IMR-90 (cell line): ENCODE data around the gene UPP2.

Experiments used
- CHD1 ChIP-seq: IDR thresholded peaks from 2 replicates; pipeline ENCODE4 v1.6.1; 2012; ENCODE audit warnings: low read depth, low read length, improper control_type of control experiment
- MXI1 ChIP-seq: IDR thresholded peaks from 2 replicates; pipeline ENCODE4 v1.6.1; 2012; ENCODE audit warnings: low read depth, mild to moderate bottlenecking, low read length, moderate library complexity, borderline replicate concordance
- POLR2A ChIP-seq: IDR thresholded peaks from 2 replicates; pipeline ENCODE4 v1.6.1; 2012; ENCODE audit warnings: mild to moderate bottlenecking, low read depth, low read length
- RAD21 ChIP-seq: IDR thresholded peaks from 2 replicates; pipeline ENCODE4 v1.6.1; 2012; ENCODE audit warnings: low read length, improper control_type of control experiment
- RCOR1 ChIP-seq: IDR thresholded peaks from 2 replicates; pipeline ENCODE4 v1.6.1; 2012; ENCODE audit warnings: mild to moderate bottlenecking, low read length, improper control_type of control experiment; ENCODE audit not compliant: insufficient replicate concordance
- RFX5 ChIP-seq: IDR thresholded peaks from 2 replicates; pipeline ENCODE4 v1.8.0; 2012; ENCODE audit warnings: low read depth, mild to moderate bottlenecking, low read length, moderate library complexity
- SMC3 ChIP-seq: fragments of 150-350 bp; IDR thresholded peaks from 2 replicates; pipeline ENCODE4 v1.6.1; 2016; ENCODE audit warnings: low read depth, mild to moderate bottlenecking, antibody characterized with exemption, low read length, moderate library complexity
- TF ChIP-seq, protein P1 (sequence below): conservative IDR thresholded peaks from 2 replicates; pipeline ENCODE4 v1.5.1; 2012; ENCODE audit warnings: mild to moderate bottlenecking, low read depth, low read length, improper control_type of control experiment
- TF ChIP-seq, protein P2 (sequence below): fragments of 150-350 bp; IDR thresholded peaks from 2 replicates; pipeline ENCODE4 v1.6.1; 2017; ENCODE audit warnings: mild to moderate bottlenecking, antibody characterized with exemption, low read length, low read depth

GRCh38 chr2:158097481-158097880, 4.2 kb upstream of the UPP2 start:
- no peak for TF ChIP-seq RCOR1
- TF ChIP-seq, protein P1, sequence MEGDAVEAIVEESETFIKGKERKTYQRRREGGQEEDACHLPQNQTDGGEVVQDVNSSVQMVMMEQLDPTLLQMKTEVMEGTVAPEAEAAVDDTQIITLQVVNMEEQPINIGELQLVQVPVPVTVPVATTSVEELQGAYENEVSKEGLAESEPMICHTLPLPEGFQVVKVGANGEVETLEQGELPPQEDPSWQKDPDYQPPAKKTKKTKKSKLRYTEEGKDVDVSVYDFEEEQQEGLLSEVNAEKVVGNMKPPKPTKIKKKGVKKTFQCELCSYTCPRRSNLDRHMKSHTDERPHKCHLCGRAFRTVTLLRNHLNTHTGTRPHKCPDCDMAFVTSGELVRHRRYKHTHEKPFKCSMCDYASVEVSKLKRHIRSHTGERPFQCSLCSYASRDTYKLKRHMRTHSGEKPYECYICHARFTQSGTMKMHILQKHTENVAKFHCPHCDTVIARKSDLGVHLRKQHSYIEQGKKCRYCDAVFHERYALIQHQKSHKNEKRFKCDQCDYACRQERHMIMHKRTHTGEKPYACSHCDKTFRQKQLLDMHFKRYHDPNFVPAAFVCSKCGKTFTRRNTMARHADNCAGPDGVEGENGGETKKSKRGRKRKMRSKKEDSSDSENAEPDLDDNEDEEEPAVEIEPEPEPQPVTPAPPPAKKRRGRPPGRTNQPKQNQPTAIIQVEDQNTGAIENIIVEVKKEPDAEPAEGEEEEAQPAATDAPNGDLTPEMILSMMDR, result no peak
- TF ChIP-seq POLR2A, result no peak
- TF ChIP-seq RAD21, result no peak
- TF ChIP-seq, protein P2, sequence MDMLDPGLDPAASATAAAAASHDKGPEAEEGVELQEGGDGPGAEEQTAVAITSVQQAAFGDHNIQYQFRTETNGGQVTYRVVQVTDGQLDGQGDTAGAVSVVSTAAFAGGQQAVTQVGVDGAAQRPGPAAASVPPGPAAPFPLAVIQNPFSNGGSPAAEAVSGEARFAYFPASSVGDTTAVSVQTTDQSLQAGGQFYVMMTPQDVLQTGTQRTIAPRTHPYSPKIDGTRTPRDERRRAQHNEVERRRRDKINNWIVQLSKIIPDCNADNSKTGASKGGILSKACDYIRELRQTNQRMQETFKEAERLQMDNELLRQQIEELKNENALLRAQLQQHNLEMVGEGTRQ, result no peak
- TF ChIP-seq SMC3, result no peak
- TF ChIP-seq RFX5, result no peak
- TF ChIP-seq MXI1, result no peak
- no peak for TF ChIP-seq CHD1
